GM12873 (cell line): ENCODE measurements around the gene CDH26.

Source experiments
- TF ChIP-seq, protein P1 (sequence below): IDR thresholded peaks from 2 replicates; pipeline ENCODE4 v1.5.1; 2012; ENCODE audit warnings: low read depth, mild to moderate bottlenecking, moderate library complexity, low read length, control low read depth; ENCODE audit not compliant: insufficient read depth; ENCODE audit errors: missing control alignments

Gene CDH26

DNA sequence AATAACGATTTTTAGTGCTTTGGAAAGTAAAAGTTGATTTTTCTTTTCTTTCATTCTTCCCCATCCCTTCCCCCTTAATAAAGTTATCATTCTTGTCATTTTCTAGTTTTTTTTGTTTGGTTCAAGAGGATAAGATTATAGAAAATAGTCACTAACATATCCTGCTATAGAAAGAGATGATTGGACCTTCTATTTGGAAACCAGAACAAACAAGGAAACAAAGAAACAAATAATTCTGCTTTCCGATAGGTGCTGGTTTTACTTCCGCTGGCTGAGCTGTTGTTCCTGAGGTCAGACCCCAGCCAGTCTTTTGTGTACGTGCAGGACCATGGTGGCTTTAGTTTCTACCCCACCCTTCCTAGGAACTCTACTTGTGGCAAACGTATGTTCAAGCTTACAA is at the start of gene CDH26:
TSS of gene CDH26 (plus strand) at position 301 of the 400 bp plus-strand sequence. CDS start 304 bp downstream, outside the sequence.
- TF ChIP-seq, protein P1, sequence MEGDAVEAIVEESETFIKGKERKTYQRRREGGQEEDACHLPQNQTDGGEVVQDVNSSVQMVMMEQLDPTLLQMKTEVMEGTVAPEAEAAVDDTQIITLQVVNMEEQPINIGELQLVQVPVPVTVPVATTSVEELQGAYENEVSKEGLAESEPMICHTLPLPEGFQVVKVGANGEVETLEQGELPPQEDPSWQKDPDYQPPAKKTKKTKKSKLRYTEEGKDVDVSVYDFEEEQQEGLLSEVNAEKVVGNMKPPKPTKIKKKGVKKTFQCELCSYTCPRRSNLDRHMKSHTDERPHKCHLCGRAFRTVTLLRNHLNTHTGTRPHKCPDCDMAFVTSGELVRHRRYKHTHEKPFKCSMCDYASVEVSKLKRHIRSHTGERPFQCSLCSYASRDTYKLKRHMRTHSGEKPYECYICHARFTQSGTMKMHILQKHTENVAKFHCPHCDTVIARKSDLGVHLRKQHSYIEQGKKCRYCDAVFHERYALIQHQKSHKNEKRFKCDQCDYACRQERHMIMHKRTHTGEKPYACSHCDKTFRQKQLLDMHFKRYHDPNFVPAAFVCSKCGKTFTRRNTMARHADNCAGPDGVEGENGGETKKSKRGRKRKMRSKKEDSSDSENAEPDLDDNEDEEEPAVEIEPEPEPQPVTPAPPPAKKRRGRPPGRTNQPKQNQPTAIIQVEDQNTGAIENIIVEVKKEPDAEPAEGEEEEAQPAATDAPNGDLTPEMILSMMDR = no peak

DNA sequence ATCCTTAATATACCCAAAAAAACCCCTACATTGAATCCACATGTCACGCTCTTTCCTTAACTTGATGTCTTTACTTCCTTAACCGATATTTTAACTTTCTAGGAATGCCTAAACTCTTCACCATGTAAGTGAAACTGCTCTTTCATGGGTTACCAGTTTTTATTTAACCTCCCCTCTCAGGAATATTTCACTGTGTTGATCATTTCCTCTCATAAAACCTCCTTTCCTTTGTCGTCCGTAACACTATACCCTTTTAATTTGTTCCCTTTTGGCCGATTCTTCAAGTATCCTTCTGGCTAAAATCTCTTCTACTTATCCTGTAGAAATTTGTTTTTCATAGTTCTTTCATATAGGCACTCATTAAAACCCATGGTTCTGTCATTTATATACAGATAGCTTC is 49.4 kb upstream of the CDH26 start:
- TF ChIP-seq, protein P1 = no peak

DNA sequence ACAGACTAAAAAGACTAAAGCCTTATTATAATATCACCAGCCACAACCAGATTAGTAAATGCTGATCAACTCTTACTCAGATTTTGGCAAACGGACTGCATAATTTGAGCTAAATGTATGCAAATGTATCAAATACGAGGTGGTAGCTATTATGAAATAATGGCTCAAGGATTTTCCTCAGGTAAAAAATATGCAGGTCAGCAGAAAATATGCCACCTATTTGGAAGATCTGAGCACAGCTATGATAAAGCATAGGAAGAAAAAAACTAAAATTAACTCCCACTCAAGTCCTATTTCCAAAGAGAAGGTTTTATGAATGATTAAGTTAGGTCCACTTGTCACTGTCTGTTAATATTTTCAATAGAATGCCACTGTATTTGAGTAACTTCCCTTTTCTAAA is 47.2 kb upstream of the CDH26 start:
- TF ChIP-seq, protein P1 = no peak

DNA sequence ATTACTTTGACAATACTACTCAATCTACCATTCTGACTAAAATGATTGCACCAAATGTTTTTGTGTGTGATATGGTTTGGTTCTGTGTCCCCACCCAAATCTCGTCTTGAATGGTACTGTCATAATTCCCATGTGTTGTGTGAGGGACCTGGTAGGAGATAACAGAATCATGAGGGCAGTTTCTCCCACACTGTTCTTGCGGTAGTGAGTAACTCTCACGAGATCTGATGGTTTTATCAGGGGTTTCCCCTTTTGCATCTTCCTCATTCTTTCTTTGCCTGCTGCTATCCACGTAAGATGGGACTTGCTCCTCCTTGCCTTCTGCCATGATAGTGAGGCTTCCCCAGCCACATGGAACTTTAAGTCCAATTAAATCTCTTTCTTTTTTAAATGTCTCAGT is 45.6 kb upstream of the CDH26 start:
- TF ChIP-seq, protein P1 = no peak

DNA sequence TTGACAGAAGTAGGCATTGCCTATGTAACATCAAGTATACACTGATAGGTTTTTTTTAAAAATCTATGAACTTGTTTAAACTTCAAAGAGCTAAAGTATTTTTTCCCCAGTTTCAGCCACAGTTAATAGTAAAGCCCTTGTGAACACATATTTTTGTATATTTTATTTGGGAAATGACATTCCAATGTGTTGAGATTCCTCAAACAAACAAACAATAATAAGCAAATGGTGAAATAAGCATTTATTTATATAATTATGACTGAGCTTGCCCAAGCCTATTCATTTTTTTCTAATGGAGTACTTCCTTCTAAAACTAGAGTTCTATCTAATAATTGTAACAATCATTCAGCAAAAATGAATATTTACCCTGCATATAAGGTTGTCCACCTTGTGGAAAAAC is 37.3 kb upstream of the CDH26 start:
- TF ChIP-seq, protein P1 = no peak

DNA sequence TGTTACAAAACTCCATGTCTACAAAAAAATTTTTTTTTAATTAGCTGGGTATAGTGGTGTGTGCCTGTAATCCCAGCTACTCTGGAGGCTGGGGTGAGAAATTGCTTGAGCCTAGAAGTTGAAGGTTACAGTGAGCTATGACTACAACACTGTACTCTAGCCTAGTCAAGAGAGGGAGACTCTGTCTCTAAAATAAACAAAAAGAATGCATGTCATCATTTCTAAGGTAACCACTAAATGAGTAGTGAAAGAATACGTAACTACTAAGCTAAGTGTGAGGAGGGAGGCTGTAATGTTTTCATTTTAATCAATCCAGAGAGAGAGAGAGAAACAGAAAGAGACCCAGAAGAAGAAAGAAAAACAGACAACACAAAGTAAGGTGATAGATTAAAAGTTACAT is 34.7 kb upstream of the CDH26 start:
- TF ChIP-seq, protein P1 = no peak

DNA sequence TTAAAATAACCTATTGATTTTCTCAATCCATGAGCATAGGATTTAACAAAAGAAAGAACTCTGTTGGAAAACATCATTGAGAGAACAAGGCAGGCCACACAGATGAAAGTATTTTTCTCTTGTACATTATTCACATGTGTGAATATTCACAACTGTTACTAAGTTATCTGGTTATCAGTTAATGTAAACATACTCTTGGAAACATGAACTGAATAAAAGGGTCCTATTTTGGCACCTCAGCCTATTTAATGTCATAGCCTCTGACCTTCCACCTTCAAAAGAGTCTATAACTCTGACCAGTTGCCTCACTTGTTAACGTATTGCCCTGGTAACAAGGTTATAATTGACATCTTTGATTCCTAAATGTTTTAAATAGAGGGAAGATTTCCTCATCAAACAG is 32.9 kb upstream of the CDH26 start:
- TF ChIP-seq, protein P1 = no peak

DNA sequence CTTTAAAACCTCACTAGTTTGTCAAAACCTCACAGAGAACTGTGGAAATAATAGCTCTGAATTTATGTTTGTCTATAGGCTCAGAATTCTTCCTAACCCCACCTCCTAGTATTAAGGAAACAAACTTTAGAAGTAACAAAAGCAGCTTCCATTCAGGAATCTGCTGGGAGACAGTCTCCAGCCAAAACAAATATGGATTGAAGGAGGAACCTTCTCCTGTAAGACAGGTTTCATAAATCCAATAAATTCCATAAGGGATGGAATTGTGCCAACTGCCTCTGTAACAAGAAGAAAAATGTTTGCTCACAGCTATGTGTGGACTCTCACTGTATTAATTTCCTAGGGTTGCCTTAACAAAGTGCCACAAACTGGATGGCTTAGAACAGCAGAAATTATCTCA is 32.3 kb upstream of the CDH26 start:
- TF ChIP-seq, protein P1 = no peak
